DMS114 treated with DMSO at 0.1 percent for 48 hours (cell line): ENCODE measurements around the gene RNF213.

Source experiments
- DNase-seq: peaks from one replicate; lab custom pipeline; 2025; ENCODE audit not compliant: unreplicated experiment; lab: John Stamatoyannopoulos, UW

The RNF213 gene

DNA sequence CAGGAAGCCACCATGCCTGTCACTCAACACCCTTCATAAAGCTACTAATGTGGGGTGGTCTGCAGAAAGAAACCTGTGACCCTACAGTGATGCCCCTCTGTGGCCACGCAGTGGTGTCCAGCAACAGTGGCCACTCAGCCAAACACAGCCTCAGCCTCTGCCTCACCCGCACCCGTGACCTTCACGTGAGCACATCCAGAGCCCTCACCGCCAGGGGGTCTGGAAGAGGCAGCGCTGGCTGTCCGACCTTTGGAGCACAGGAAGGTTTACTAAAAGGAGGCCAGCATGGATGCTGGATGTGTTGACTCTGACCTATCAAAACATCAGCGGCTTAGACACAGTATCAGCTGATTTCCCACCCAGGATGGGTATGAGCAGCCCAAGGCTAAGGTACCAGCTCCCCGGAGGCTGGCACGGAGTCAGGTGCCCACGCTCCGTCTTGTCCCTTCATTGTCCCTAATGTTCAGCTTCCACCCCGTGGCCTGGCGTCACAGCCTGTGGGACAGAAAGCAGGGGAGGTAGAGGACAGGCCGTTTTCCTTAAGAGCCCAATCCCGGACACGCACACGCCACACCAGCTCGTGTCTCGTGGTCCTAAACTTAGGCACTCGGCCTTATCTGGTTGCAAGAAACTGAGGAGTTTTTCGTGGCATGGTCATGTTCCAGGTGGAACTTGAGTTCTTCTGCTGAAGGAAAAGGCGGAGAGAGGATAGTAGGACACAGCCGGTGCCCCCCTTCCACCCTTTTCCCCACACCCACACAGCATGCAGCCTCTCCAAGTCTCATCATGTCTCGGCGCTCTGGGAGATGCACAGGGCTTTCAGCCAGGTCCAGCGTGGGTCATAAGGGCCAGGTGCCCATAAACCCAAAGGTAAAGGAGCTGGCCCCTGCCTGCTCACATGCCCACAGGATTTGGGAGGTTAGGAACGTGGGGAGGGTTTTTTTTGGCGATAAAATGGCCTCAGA, 104.6 kb downstream of the RNF213 start:
- no peak for DNase-seq

DNA sequence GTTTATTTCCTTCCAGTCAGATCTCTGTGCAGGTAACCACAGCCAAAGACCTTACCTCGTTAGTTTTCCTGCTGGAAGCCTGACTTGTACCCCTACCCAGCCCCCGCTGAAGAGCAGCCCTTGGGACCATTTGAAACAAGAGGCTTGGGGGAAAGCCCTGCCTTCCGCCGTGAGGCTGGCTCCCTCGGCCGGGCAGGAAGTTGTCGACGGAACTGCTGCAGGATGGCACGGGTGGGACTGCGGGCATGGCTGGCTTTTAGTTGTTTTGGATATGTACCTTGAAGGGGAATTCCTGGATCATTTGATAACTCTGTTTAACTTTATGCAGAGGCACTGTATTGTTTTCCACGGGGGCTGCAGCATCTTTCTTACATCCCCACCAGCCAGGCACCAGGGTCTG, 105.3 kb downstream of the RNF213 start:
- DNase-seq, result no peak

GRCh38 chr17:80367503-80367902, 106.9 kb downstream of the RNF213 start:
- DNase-seq, result no peak

- DNase-seq, result no peak
These were observed 110.5 kb downstream of the RNF213 start for GRCh38 chr17:80371196-80371595.

DNA sequence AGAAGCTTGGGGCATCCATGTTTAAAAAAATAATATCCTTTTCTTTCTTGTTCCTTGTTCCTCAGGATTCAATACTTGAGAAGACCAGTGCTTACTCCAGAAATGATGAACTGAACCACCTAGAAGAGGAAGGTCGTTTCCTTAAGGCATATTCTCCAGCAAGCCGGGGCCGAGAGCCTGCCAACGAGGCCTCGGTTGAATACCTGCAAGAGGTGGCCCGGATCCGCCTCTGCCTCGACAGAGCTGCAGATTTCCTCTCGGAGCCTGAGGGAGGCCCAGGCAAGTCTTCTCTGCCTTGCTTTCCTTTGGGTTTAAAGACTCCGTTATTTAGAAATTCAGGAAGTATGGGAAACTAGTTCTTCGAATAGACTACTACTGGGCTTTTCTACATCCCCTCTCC, 111.8 kb downstream of the RNF213 start:
- DNase-seq, result no peak

- DNase-seq, result no peak
These were observed 112.4 kb downstream of the RNF213 start for GRCh38 chr17:80372922-80373570.

- DNase-seq, result no peak
These were observed 113.5 kb downstream of the RNF213 start for GRCh38 chr17:80374039-80374731.

DNA sequence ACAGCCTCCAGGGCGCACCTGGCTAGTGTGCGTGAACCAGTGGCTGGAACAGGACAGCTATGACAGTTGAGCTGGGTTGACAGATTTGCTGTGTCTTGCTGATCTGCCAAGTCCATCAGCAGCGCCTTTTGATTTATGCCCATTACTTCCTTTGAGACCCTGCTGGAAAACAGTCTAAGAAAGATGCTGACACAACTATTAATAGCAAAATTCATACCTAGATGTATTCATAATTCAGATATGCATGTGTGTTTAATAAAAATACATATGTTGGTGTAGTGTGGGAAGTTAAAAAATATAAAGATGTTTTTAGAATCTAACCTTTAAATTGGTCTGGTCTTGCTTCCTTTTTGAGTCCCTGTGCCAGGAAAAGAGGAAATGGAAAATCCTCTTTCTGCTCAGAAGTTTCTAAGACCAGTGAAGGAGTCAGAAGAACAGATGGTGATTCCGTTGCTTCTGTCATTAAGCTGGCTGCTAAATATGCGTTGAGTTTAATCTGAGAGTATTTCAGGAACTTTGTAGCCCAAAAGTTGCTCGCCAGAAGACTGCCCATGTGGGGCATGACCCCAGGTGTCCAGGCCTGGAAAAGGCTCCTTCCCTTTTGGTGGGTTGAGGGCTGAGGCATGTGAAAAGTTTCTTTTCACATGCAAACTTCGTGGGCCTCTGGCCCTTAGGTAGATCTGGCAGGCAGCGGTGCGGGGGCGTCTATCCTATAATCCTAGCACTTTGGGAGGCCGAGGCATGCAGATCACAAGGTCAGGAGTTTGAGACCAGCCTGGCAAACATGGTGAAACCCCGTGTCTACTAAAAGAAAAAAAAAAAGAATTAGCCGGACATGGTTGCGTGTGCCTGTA, 114.3 kb downstream of the RNF213 start:
- DNase-seq, result no peak

DNA sequence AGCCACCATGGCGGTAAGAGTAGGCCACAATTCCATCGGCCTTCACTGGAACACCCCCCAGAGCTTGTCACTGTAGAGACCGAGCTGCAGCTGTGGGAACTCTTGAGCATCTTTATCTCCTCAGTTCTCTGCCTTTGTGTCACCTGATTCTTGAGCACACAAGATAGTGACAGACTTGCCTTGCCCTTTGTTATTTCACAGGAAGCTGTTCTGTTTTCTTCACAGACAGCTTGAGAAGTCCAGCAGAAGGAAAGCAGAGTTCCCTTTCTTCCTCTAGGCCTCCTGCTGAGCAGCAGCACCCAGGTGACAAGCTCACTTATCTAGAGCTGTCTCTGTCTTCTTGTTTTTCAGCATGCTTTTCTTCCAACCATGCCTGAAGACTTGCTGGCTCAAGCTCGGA, 115.9 kb downstream of the RNF213 start:
- DNase-seq, result no peak

DNA sequence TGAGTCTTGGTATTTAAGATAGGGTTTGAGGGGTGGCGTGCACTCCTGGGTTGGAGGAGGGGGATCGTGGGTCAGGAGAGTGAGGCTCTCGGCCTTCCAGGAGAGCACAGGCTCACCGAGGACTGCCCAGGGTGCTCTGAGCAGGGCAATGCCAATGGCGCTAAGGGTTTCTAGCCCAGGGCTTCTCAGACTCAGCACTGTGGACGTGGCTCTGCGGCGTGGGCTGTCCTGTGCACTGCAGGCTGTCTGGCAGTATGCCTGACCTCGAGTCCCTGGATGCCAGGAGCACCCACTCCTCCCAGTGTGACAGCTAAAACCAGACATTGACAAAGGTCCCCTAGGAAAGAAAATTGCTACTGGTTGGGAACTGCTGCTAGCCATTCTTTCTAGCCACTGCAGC, 117.1 kb downstream of the RNF213 start:
- no peak for DNase-seq

DNA sequence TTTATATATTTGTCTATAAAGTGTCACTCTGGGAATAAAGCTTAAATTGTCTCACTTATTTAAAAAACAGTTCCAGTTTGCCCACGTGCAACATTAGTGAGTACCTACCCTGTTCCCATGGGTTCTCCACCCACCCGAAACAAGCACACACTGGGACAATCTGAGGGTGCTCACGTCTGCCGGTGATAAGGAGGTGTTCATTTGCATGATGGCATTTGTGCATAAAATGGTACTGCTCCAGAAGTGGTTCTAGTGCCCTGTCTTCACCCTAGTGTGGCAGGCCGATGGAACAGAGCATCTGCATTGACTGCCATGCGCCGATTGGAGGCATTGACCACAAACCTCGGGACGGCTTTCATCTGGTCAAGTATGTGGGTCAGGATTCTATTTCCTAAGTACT, 118.7 kb downstream of the RNF213 start:
- no peak for DNase-seq

DNA sequence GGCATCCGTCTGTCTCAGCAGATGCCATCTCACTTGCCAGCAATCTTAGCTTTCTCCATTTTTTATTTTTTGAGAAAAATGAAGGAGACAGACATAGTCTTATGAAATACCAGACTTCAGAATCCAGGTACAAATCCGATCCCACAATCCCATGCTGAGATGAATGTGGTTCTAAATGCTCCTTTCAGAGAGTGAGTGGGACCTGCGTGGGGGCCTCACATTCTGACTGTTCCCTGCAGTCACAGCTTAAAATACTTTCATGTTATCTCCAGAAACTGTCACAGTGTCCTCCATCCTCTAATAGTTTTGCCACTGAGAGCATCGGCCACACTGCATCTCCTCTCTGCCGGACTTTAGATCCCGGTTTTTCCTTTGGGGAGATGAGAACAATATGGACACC, 119.4 kb downstream of the RNF213 start:
- DNase-seq, result no peak

DNA sequence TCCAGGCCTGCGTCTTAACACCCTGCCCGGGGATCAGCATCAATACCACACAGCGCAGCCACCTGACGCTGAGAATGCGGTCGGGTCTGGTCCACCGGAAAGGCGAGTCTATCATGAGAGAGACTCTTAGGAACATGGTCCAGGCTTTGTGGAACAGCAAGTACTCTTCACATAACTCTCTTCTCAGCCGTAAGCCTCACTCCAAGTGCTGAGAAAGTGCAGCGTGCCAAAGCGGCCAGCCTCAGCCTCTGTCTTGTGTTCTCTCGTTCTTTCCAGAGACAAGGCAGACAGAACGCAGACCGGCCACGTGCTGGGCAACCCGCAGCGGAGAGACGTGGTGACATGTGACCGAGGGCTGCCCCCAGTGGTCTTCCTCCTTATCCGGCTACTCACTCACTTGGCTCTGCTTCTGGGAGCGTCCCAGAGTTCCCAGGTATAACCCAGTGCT, 119.9 kb downstream of the RNF213 start:
- no peak for DNase-seq

DNA sequence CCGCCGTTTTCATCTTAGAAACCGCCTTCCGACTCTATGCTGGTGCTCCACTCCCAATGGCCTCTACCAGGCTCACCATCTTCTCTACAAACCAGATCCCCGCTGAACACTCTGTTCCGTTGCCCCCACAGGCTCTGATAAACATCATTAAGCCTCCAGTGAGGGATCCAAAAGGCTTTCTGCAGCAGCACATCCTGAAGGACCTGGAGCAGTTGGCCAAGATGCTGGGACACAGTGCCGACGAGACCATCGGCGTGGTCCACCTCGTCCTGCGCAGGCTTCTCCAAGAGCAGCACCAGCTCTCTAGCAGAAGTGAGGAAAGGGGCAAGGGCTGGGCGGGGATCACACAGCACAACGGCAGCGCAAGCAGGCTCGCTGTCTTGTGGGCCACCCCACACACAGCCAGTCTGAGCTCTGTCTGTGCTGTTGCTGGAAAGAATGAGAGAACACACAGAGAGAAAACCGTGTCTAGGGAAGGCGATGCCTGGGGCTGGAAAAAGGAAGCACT, 120.8 kb downstream of the RNF213 start:
- DNase-seq, result no peak

DNA sequence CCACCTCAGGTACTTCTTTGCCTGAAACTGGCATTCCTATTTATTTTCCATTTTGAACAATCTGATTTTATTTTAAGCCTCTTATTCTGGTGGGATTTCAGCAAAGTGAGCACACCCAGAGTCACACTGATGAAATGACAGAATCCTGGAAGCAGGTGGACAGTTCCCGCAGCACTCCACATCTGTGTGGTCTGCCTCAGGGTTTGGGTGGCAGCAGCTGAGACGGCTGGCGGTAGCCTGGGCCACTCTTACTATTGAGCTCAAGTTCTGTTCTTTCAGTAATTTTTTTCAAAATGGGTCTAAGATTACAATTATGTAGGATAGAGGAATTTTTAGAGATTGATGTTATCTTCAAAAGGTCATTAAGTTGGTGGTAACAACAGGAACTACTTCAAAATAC, 121.8 kb downstream of the RNF213 start:
- no peak for DNase-seq

GRCh38 chr17:80382956-80383355, 122.3 kb downstream of the RNF213 start:
- DNase-seq, result no peak

DNA sequence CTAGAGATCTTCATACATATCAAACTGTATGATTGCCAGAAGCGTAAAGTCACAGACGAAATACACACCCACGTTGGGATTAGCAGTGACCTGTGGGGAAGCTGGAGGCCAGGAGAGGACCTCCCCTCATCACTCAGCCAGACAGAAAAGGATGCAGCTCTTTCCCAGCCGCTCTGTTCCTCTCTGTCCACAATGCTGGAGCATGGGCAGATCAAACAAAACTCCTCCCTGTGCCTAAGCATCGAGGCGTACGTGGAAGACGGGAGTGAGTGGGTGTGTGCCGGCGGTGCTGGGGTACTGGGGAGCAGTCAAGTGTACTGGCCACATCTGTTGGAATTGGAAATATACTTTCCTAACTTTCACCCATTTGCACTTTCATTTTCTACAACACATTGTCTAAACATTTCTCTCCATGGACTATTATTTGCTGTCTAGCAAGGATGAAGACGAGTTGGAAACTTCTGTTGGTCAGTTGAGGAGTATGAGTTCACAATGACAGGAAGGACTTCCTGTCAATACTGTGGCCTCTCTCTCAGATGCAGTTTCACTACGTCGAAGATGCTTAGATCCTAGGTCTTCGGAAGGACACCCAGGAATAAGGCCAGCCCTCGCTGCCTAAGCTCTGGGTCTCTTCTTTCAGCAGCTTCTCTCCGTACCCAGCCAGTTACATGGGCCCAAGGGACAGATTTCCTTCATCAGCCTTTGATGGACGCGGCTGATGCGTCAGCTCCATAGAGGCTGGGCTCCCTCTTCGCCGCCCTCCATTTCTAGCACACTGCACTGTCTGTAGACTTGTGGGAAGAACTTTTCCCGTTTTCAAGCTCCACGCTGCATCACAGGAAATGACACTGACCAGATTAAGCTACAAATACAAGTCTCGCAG, 123.7 kb downstream of the RNF213 start:
- no peak for DNase-seq

- no peak for DNase-seq
These were observed 124.4 kb downstream of the RNF213 start for GRCh38 chr17:80385046-80385445.

GRCh38 chr17:80386341-80386740, 125.7 kb downstream of the RNF213 start:
- no peak for DNase-seq

- DNase-seq, result no peak
These were observed 126.4 kb downstream of the RNF213 start for GRCh38 chr17:80387071-80387470.
